GM19467 (cell line): ENCODE results near the gene HS3ST1.

Experiments used
- ATAC-seq: cut with Tn5 transposase; IDR thresholded peaks from one replicate; pipeline ENCODE4 v1.9.1; 2021; ENCODE audit warnings: mild to moderate bottlenecking, moderate library complexity; ENCODE audit not compliant: unreplicated experiment

Gene HS3ST1

GRCh38 chr4:11435557-11435956 is 6.9 kb upstream of the HS3ST1 start:
- ATAC-seq = no peak

GRCh38 chr4:11431111-11431510 is 2.4 kb upstream of the HS3ST1 start:
- ATAC-seq = no peak

- ATAC-seq = no peak
Measured at GRCh38 chr4:11430536-11430935, 1.8 kb upstream of the HS3ST1 start.

GRCh38 chr4:11429699-11430045 is 978 bp upstream of the HS3ST1 start:
- ATAC-seq = no peak

GRCh38 chr4:11428899-11429698 is 405 bp upstream of the HS3ST1 start:
- ATAC-seq = no peak

- ATAC-seq = no peak
Measured at GRCh38 chr4:11427121-11427996, 1.3 kb downstream of the HS3ST1 start.

GRCh38 chr4:11426731-11427120 is 2.0 kb downstream of the HS3ST1 start:
- no peak for ATAC-seq

- ATAC-seq = no peak
Measured at GRCh38 chr4:11426003-11426402, 2.7 kb downstream of the HS3ST1 start.

GRCh38 chr4:11424856-11425255 is 3.8 kb downstream of the HS3ST1 start:
- no peak for ATAC-seq

- ATAC-seq = peak; percentile 40
Measured at GRCh38 chr4:11424000-11424399, 4.7 kb downstream of the HS3ST1 start.

GRCh38 chr4:11423465-11423864 is 5.2 kb downstream of the HS3ST1 start:
- ATAC-seq = no peak

- no peak for ATAC-seq
Measured at GRCh38 chr4:11421116-11421515, 7.6 kb downstream of the HS3ST1 start.

GRCh38 chr4:11420327-11420726 is 8.4 kb downstream of the HS3ST1 start:
- ATAC-seq = no peak

- no peak for ATAC-seq
Measured at GRCh38 chr4:11418610-11419009, 10.1 kb downstream of the HS3ST1 start.

GRCh38 chr4:11416767-11417113 is 12.0 kb downstream of the HS3ST1 start:
- no peak for ATAC-seq

- ATAC-seq = no peak
Measured at GRCh38 chr4:11416071-11416766, 12.5 kb downstream of the HS3ST1 start.

- no peak for ATAC-seq
Measured at GRCh38 chr4:11415409-11416070, 13.2 kb downstream of the HS3ST1 start.

- ATAC-seq = no peak
Measured at GRCh38 chr4:11412211-11412610, 16.5 kb downstream of the HS3ST1 start.

GRCh38 chr4:11409632-11410031 is 19.1 kb downstream of the HS3ST1 start:
- ATAC-seq = no peak

GRCh38 chr4:11408233-11408967 is 20.3 kb downstream of the HS3ST1 start:
- ATAC-seq = no peak
